Stimulated activated CD4-positive, alpha-beta T cell treated with anti-CD3 and anti-CD28 coated beads, Interleukin-12 subunit alpha, Interleukin-12 subunit beta, amount 100 ng/mL, for 24 hours (primary cell): ENCODE results near the gene SLC7A6.

Source experiments
- DNase-seq, 2 experiments: peaks; one replicate each; pipeline ENCODE4 v3.0.0-alpha.2; 2020; ENCODE audit warnings: low read depth in 2 of 2

The SLC7A6 gene

DNA sequence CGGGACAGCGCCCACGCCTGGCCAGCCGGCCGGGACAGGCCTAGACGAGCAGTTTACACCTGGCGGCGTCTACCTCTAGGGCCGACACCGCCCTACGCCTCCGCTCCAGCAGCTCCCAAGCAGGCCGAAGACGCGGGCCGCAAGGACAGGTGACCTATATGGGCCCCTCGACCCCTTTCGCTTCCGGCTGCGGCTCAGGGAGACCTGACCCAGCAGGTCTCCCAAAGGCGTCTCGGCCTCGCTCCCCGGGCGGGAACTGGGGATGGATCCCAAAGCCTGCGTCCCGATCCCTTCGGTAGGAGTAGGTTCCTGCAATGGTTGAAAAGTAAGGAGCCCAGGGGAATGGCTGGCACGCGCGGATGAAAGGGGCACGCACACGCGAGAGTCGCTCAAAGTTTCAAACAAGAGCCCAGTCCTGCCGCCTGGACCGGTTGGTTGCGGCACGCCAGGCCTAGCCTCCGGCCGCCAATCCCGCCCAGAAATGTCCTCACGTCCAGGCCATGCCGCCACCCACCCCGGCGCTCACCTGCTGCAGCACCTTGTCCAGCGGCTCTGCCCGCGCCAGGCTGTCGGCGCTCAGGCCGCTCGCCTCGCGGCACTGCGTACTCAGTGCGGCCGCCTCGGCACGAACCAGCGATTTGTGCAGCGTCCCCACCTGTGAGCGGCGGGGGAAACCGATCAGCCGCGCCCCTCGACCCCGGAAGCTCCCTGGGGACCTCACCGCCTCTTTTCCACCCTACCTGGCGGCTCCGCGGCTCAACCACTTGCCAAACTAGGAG is 29.0 kb upstream of the SLC7A6 start:
- DNase-seq, result no peak

DNA sequence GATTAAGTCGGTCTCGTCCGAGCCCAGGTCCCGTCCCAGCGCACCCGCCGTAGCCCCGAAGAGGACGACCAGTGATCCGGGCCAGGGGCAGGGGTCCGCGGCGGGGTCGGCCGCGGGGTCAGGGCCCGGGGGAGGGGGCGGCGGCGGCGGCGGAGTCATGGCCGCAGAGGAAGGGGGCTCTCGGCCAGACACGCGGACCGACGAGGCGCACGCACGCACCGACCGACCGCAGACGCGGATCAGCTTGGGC is 28.5 kb upstream of the SLC7A6 start, which contains the start of gene ESRP2:
TSS of gene ESRP2 (minus strand) at position 241 of the 250 bp plus-strand sequence. CDS start at position 159, 82 bp downstream.
- DNase-seq, result no peak

DNA sequence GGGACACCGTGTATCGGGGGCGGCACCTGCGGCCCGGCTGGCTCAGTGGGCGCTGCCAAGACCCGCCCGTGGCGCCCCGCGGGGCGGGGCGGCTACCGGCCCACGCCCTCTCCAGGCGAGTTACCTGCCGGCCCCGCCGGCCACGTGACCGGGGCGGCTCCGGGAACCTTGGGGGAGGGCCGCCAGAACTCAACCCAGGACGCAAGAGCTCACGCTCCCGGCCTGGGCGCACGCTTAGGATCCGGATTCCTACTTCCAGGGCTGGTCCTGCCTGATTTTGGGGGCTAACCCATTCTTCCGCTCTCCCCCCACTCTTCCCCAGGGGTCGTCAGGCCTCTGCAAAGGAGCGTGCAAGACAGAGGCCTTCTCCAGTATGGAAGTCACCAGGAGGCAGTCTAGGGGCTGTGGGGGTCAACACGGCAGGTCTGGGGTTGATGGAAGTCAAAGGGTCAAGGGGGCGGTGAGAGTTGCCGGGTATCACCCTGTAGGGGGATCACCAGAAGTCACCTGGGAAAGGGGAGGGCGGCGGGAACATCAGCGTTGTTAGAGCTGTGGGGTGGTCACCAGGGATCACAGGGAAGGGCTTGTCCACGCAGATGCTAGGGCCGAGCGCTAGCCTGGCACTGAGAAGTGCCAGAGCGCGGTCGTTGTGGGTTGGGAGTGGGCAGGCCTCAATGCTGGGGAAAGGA is 28.0 kb upstream of the SLC7A6 start:
- DNase-seq, result peak in 1 of 2 experiments; percentile 23

DNA sequence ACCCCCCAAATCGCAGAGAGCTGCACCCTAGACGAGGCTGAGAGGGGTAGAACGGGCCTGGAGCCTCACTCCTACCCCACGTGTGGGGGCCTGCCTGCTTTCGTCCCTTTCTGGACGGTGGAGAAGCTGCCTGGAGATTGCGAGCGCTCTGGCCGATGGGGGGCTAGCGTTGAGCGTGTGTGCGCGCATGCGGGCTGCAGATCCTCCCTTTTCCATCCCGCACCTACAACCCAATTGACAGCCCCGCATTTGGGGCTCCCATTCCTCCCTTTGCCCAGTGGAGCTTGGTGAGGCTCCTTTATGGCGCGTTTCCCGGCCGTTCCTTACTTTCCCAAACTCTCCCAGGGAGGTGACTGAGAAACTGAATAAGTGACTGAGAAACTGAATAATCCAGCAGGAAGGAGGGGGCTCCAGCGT is 27.5 kb upstream of the SLC7A6 start:
- no peak for DNase-seq

DNA sequence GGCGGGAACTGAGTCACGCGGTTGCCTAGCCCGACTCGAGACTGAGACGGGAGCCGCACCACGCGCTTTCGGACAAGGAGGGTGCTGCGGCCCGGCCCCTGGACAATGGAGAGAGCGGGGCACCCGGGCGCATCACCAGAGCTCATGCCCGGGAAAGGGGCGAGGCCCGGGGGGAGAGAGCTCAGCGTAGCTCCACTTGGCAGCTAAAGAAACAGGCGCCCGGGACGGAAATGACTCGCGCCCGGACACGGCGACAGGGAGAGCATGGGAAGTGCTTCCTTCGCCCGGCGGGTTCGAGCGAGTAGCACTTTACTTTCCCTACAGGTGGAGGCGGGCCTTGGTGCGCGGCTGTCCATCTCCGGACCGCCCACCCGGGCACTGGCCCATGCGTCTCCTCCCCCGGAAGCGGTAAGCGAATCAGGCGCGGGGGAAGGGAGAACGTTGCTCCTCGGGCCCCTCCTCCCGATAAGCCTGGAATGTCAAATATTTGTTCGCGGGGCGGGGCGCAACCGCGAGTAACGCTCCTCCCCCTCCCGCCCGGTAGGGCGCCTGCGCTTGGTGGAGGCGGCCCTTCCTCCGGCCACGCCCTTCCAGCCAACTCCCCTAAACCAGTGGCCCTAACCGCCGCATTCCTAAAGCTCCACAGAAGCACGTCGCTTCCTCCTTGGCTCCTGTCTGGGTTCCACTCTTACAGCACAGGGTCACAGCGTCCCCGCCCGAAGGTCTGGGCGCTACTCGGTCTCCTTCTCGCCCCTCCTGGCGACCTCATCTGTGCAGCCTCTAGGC is 26.9 kb upstream of the SLC7A6 start:
- DNase-seq, result peak; percentile 86 to 93

DNA sequence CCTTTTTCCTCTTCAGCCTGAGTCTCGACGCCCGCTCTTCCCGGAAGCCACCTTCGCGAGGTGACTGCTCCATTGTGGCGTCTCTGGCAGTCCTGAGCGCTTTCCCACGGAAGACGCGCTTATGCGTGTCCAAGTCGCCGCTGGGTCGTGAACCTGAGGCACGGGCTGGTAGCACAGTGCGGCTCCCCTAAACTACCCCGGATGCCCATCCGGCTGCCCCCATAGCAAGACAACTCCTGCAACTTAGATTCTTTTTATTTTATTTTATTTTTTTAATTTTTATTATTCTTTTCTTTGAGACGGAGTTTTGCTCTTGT is 26.3 kb upstream of the SLC7A6 start:
- no peak for DNase-seq

DNA sequence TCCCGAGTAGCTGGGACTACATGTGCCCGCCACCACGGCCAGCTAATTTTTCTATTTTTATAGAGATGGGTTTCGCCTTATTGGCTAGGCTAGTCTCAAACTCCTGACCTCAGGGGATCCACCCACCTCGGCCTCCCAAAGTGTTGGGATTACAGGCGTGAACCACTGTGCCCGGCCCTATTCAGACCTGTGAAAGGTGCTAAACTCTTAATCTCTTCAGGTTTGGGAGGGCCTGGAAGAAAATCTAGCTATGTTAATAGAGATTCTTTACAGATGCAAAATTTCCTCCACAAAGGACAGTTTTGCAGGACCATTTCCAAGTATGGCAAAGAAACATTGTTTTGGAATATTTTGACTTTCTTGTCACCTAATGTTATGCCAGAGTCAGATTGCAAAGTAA is 22.2 kb upstream of the SLC7A6 start:
- DNase-seq, result no peak

DNA sequence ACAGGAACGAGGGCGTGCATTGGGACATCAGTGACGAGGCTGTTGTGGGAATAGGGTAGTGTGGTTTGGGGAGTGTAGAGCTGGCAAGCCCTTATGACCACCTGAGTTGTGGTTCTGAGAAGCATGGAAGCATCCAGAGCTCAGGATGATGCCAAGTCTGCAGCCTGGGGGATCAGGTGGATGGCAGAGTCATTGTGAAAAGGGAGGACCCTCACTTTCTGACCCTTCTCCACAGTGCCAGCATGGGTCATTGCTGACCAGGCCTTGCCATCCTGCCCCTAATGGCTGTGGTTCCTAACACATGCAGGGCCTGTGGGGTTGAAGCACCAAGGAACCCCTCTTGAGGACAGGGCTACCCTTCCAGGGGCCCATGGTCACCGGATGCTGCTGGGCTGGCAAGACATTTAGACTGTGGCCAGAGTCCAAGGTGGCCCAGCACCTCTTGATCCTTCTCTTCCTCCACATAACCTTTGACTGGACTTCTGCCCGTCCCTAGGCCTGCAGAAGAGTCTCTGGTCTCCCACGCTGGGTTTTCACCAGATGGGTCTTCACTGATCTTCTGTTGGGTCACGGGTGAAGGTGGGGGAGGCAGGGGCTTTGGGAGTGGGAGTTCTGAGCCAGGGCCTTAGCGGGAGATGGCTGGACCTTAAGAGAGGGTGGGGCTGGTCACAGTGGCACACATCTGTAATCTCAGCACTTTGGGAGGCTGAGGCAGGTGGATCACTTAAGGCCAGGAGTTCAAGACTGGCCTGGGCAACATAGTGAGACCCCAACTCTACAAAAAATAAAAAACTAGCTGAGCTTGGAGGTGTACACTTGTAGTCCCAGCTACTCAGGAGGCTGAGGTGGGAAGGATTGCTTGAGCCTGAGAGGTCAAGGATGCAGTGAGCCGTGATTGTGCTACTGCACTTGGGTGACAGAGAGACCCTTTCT is 21.1 kb upstream of the SLC7A6 start:
- no peak for DNase-seq

DNA sequence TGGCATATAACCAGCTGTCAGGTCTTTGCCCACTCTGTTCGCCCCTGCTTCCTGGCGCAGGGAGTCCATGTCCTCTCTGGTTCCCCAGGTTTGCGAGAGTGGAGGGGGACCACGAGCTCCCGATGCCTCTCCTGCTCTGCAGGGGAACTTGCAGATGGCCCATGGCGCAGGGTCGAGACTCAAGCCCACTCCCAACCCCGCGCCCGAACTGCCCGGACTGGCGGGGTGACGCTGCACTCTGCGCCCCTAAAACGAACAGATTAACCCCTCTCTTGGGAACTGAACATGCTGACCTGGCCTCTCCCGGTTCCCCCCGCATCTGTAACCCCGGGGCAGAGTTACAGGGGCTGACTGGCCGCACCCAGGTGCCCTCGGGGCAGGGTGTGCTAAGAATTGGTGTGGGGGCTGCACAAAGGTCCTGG is 19.8 kb upstream of the SLC7A6 start:
- no peak for DNase-seq

DNA sequence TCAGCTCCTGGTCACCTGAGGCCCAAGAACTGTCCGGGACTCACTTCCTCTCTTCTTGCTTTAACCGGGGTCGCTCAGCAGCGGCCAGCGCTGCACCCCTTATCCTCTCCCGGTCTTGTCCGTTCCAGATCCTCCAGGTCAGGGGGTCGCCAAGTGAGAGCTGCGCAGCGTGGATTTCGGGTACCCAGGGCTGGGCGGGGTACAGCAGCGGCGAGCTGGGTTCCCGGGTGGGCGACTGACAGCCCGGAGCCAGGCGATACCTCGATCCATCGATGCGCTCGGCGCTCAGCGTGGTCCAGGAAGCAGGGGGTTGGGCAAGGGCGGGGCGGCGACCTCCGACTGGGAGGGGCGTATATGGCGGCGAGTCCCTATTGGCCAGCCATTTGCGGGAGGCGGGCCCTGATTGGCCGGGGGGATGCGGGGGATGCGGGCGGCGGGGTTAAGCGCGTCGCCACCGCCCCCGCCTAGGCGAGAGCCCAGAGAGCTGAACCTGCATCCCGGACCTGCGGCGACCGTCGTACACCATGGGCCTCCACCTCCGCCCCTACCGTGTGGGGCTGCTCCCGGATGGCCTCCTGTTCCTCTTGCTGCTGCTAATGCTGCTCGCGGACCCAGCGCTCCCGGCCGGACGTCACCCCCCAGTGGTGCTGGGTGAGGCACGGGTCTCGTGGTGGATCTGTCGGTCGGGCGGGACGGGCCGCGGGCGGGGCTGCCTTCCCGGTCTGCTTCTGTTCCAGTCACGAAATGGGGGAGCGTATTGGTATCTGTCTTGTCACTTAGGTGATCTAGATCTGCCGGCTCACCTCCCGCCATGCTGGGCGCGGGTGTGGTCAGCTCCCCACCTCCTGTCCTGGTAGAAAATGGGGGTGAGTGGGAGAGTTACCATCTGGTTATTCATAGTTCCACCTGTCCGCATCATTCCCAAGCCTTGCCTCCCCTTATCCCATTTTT is 19.1 kb upstream of the SLC7A6 start, which contains the start of gene PLA2G15:
TSS of gene PLA2G15 (plus strand) at position 471 of the 951 bp plus-strand sequence. CDS start at position 525, 54 bp downstream.
- DNase-seq, result peak; percentile 95 to 97

DNA sequence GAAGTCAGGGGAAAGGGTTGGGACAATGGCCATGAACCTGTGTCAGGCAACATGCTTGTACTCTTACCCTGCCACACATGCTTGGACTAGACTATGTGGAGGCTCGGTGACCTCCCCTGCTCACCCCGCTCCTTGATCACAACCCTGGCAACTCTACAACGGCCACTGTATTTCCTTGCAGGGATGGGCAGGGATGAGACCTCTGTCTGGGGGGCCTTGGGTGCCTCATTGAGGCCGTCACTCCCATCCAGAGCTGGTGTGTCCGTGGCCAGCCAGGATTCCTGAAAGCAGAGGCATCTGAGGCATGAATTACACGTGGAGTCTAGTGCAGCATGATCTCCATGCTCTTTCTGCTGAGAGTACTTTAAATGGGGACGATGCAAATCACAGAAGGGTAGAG is 18.2 kb upstream of the SLC7A6 start:
- DNase-seq, result no peak

DNA sequence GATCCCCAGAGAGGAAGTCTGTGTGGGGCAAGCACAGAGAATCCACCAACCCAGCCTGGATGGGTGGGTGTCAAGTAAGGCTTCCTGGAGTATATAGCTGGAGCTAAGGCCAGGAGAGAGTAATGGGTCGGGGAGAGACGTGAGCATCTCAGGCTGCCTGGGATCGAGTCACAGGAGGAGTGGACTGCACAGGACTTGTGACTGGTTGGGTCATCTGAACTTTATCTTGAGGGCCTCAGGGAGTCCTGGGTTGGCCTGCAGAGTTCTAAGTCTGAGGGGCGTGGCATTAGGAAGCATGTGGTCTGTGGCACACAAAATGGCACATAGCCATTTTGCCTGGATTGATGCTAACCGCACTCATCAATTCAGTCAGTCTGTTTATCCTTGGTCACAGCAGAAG is 17.7 kb upstream of the SLC7A6 start:
- no peak for DNase-seq

DNA sequence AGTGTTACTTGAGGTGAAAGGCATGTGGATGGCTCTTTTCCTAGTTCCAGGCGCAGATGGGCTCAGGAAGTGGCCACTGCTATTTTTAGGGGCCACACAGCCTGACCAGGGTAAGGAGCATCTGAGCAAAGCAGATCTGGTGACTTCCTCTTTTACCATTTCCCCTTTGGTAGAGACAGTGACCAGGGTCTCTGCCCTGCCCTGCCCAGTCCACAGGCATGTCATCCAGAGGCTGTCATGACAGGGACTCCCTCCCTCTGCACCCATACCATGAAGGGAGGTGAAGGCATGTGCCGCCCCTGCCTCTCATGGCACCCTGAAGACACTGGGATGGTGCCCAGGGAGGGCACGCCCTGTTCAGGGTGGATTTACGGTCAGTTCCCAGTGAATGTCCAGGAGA is 16.9 kb upstream of the SLC7A6 start:
- DNase-seq, result no peak

DNA sequence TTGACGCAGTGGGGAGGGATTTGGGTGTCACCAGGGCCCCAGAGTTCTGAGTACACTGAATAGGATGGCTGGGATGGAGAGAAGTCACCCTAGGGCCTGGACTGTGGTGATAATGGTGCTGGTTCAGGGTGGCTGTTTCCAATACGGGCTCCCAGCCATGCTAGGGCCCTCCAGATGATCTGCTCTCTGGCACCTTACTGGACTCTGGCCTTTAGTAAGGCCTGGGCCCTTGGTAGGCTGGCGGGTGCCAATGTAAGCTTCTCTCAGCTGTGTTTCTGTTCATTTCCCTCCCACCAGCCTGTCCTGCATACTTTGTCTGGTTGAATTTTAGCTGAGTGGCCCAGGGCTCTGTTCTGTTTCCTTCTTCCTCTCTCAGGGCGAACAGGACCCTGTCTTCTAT is 16.4 kb upstream of the SLC7A6 start:
- DNase-seq, result no peak

DNA sequence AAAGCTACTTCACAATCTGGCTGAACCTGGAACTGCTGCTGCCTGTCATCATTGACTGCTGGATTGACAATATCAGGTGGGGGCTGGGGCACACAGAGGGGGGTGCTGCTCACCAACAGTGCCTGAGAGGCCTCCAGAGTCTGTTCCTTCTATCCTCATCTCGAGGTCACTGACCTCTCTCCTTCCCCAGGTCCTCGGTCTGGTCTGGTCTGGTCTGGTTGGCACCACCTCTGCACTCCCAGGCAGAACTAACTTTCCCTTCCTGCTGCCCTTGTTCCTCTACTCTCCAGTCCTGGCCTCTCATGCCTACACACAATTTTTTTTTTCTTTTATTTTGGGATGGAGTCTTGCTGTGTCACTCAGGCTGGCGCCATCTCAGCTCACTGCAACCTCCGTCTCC is 15.0 kb upstream of the SLC7A6 start:
- no peak for DNase-seq

DNA sequence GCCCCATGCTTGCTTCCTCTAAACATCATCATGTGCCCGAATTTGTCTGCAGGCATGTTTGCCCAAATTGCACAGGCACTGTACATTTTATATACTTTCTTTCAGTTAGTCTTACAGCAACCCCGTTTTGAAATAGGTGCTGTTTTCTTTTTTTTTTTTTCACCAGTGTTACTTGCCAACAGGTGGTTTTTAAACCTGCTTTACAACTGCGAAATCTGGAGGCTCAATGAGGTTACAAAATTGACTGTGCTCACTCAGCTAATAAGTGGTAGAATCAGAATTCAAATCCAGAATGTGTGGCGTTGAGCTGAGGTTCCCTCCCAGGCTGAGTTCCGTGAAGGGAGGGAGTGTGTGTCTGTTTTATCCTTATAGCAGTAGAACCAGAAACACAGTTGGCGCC is 13.4 kb upstream of the SLC7A6 start:
- DNase-seq, result no peak

DNA sequence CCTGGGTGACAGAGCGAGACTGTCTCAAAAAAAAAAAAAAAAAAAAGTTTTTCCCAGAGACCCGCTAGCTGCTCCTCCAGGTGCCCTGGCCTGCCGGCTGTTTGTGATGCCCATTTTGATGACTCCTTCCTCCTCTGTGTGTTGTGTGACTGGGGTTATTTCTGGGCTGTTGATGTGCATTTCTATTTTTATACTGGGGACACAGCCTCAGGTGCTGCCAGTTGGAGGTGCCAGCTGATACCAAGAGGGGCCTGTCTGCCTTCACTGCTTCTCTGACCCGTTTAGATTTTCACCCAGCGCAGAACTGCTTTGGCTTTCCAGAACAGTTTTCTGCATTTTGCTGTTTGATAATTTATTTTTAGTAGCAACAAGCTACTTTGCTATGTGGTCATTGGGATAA is 12.5 kb upstream of the SLC7A6 start:
- no peak for DNase-seq

DNA sequence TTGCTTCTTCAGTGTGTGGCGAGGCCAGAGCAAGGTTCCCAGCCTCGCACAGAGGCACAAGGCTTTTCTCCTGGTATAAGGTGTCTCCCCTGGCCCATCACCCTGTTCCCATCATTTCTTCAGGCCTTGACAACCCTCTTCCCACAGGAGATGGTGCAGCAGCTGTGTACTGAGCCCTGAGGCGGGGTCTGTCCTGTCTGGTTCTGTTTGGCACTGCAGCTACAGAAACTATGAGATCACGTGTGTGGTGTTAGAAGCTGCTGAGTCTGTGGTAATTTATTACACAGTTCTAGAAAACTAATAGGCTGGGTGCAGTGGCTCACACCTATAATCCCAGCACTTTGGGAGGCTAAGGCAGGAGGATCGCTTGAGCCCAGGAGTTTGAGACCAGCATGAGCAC is 11.9 kb upstream of the SLC7A6 start:
- DNase-seq, result no peak

DNA sequence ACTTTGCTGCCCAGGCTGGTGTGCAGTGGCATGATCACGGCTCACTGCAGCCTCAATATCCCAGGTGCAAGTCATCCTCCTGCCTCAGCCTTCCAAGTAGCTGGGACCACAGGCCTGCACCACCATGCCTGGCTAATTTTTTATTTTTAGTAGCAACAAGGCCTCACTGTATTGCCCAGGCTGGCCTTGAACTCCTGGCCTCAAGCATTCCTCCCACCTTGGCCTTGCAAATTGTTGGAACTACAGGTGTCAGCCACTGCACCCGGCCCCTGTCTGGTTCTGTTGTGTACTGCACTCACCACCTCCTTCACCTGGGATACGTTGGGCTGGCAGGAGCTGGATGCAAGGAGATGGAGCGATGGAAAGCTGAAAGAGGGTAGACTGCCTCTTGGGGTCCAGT is 10.6 kb upstream of the SLC7A6 start:
- no peak for DNase-seq

DNA sequence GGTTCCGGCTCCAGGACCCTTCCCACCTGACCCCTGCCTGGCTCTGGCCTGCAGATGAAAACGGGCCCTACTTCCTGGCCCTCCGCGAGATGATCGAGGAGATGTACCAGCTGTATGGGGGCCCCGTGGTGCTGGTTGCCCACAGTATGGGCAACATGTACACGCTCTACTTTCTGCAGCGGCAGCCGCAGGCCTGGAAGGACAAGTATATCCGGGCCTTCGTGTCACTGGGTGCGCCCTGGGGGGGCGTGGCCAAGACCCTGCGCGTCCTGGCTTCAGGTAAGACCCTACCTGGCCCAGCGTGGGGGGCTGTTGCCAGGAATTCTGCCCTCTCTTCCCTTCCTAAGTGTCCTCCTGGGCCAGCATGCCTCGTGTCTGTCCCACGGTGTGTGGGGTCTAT is 8.6 kb upstream of the SLC7A6 start:
- DNase-seq, result no peak
